ENCODE data around the gene ADAMTS2. TPM values are rescaled to one million over a fixed set of nuclear protein-coding genes. Genes with fewer than 3 reads are reported as not detected.

Gene ADAMTS2
- total RNA-seq, 1 donor from 2014 or later, result 3.6 TPM

GRCh38 chr5:179347581-179347980, 2.3 kb upstream of the ADAMTS2 start:
- no peak for ATAC-seq (ENCODE audit: poor library complexity)
- DNase-seq, result peak; percentile 13

GRCh38 chr5:179346875-179347274, 1.6 kb upstream of the ADAMTS2 start:
- ATAC-seq (ENCODE audit: poor library complexity) (no peak), DNase-seq (peak; percentile 14)
- intact Hi-C loops (cut with DNase I), result no loop called here

More at GRCh38 chr5:179347581-179347980, 2.3 kb upstream of the ADAMTS2 start:
- intact Hi-C loops (cut with DNase I), result no loop called here

DNA sequence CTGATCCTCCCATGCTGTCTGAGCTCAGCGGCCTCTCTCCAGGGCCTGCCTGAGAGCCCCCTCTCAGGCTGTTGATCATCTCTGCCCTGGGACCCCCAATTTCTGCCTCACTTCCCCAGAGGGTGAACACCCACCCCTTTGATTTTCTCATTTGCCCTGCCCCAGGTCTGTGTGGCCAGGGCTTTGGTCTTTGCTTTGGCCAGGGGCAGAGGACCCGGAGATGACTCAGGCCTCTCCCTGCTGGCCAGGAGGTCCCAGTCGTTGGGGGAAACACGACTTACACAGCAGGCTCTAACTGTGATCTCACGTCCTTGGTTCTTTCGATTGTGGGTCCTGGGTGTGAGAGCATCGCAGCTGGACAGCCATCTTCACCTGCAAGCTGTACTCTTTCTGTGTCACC, 1.1 kb upstream of the ADAMTS2 start:
- DNase-seq (peak; percentile 31), ATAC-seq (ENCODE audit: poor library complexity) (no peak)
- intact Hi-C loops (cut with DNase I), result no loop called here

DNA sequence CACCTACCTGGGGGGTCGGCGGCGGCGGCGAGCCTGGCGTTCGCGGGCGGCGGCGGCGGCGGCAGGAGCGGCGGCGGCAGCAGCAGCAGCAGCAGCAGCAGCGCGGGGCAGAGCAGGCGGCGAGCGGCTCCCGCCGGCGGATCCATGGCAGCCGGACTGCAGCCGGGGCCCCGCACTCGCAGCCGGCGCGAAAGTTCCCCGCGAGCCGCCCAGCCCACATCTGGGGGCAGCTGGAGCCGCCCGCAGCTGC, 153 bp downstream of the ADAMTS2 start:
- intact Hi-C loops (cut with DNase I), result no loop called here
- DNase-seq, result no peak
- no peak for ATAC-seq (ENCODE audit: poor library complexity)

DNA sequence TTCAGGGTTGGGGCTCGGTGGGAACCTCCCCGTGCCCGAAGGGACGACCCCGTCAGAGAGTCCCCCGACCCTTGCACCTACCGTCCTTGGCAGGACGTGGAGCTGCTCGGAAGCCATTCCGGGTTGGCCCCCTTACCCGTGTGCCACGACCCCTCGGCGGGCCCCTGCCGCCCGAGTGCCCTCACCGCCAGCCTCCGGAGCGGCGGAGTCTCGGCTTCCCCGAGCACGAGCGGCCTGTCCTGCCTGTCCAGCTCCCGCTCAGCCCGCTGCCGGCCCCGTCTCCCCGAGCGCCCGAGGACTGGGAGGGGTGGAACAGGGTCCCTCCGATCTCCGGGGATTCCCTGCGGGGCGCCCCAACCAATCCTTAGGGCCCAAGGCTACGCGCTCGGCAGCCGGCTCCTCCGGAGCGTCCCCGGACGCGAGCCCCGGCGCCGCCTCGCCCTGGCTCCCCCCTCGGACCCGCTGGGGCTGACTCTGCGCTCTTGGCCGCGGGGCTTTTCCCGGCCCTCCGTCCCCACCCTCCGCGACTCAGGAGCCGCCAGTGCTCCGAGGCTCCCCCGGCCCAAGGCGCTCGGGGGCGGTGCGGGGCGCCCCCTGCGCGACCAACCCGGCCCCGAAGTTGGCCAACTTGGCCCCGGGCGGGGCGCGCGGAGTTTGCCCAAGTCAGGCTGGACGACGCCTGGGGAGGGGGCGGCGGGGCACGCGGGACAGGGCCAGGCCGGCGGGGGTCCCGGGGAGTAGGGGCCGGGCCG, 654 bp downstream of the ADAMTS2 start:
- ATAC-seq (ENCODE audit: poor library complexity) (peak; percentile 38), DNase-seq (peak; percentile 49)
- intact Hi-C loops (cut with DNase I), result no loop called here

DNA sequence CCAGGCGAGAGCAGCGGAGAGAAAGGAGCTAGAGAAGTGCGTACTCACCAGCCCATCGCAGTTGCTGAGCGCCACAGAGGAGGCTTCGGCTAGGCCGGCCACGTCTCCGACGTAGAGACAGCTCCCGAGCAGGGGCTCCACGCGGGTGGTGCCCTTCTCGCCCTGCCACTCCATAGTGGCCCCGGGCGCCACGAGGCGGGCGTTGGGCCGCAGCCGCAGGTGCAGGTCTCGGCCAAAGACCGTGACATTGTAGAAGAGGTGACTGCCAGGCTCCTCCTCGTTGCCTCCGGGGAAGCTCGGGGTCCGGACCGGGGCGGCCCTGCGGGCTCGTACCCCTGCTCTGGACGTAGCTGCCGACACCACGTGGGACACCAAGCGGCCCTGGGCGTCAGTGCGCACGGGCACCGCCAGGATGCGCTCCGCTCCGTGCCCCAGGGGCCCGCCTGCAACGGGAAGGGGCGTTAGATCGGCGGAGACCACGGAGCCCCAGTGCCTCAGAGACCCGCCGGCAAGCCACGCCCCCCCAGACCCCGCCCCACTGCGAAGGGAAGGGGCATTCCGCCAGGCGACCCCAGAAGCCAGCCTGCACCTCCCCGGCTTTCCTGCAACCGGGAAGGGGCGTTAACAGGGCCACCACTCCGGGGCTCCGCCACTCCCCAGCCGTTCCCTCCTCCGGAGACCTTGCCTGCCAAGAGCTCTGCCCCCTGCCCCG, 1.4 kb downstream of the ADAMTS2 start:
- intact Hi-C loops (cut with DNase I), result no loop called here
- DNase-seq (peak; percentile 65), ATAC-seq (ENCODE audit: poor library complexity) (peak; percentile 67)

DNA sequence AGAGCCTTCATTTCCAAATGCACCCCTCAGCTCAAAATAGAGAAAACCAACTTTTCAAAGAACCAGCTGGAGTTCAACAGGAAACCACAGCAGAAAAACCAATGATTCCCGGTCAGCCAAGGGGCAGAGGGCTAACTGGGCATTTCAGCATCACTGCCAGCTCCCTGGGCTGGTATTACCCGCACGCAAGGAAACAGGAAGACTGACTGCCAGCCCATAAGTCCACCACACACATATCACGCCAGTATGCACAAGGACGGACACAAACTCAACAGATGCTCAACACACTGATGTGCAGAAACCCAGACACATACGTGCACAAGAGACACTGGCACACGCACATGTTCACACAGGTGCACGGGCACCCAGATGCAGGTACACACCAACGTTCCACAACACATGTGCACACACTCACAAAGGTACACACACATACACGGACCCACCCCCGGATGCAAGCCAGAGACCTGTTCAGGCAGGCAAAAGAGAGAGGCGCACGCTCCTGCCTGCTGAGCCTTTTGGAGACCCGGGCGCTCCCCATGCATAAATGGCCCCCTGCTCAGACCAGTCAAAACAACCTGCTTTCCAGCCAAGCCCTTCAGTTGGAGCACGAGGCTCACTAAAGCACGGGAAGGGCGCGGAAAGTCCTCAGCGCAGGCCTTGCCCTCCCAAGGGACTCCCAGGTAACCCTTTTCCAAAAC, 2.1 kb downstream of the ADAMTS2 start:
- intact Hi-C loops (cut with DNase I), result no loop called here
- DNase-seq, result no peak
- ATAC-seq (ENCODE audit: poor library complexity), result no peak

DNA sequence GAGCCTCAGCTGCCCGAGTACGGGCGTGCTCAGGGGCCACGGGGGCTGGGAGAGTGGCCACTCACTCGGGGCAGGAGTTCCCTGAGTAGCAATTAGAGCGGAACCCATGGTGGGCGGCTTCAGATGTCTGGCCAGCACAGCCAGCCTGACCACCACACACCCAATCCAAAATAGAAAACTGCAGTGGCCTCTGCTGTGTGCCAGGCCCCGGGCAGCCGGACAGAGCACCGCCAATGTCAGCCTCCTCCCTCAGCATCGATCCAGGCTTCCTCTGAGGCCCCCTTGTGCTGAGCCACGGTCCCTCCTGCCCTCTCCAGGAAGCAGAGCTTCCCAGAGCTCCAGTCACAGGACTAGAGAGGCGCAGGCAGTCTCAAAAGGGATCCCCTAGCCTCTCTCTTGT, 2.7 kb downstream of the ADAMTS2 start:
- intact Hi-C loops (cut with DNase I), result no loop called here
- DNase-seq, result peak; percentile 46
- ATAC-seq (ENCODE audit: poor library complexity), result peak; percentile 19

GRCh38 chr5:179340465-179340864, 4.8 kb downstream of the ADAMTS2 start:
- ATAC-seq (ENCODE audit: poor library complexity) (no peak), DNase-seq (no peak)
- intact Hi-C loops (cut with DNase I), result no loop called here

DNA sequence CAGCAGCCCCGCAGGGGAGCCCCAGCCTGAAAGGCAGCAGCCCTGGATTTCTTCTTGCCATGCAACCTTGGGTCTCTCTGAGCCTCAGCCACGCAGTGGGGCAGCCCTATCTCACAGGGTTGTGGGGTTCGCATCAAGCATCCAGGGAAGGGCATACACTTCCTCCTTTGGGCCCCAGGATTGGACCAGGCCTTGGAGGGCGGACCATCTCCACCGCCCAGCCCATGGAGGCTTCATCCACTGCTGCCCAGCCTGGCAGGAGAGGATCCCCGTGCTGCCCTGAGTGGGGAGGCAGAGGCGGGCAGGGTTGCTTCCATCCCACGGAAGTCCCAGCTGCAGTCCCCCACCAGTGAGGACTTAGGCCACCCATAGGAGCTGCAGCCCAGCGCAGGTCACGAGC, 5.3 kb downstream of the ADAMTS2 start:
- no peak for ATAC-seq (ENCODE audit: poor library complexity)
- DNase-seq, result peak; percentile 38
- intact Hi-C loops (cut with DNase I), result no loop called here

- intact Hi-C loops (cut with DNase I), result no loop called here
- DNase-seq (no peak), ATAC-seq (ENCODE audit: poor library complexity) (no peak)
These were observed 6.2 kb downstream of the ADAMTS2 start for GRCh38 chr5:179339081-179339480.

- no peak for ATAC-seq (ENCODE audit: poor library complexity)
- intact Hi-C loops (cut with DNase I), result no loop called here
- peak; percentile 21 for DNase-seq
These were observed 7.2 kb downstream of the ADAMTS2 start for GRCh38 chr5:179337796-179338676.

DNA sequence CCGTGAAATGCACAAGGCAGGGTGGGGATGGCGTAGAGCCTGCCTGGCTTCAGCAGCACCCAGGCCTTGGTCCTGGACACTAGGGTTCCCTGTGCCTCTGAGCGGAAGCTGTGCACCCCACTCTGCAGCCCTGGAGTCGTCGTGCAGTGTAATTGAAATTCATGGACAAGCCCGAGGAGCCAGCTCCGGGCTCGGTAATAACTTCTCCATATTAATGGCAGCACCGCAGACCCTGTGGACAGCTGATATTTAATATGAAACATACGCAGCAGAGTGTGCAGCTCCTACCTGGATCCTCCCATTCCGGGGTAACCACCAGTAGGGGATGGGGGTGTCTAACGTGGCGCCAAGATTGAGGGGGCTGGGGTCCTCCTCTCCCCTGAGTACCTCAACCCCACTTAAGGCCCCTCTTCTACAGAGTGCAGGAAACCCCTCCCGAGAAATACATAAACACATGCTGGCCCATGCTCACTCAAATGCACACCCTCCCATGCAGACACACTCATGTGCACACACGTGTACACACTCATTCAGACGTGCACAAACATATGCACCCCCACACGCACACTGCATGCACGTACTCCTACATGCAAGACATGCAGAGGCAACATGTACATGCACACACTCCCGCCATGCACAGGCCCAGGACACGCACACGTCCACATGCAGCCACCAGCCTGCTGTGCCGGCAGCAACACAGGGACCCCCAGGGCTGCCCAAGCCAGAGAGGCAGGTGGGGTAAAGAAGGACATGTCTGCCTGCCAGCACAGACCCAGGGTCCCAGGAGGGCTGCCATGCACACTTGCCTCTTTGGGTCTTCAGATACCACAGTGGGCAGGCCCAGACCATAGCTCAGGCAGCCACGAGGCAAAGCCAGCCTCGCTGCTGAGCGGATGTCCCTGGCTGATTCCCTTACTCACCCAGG, 8.1 kb downstream of the ADAMTS2 start:
- ATAC-seq (ENCODE audit: poor library complexity), result no peak
- intact Hi-C loops (cut with DNase I), result no loop called here
- DNase-seq, result peak; percentile 20

DNA sequence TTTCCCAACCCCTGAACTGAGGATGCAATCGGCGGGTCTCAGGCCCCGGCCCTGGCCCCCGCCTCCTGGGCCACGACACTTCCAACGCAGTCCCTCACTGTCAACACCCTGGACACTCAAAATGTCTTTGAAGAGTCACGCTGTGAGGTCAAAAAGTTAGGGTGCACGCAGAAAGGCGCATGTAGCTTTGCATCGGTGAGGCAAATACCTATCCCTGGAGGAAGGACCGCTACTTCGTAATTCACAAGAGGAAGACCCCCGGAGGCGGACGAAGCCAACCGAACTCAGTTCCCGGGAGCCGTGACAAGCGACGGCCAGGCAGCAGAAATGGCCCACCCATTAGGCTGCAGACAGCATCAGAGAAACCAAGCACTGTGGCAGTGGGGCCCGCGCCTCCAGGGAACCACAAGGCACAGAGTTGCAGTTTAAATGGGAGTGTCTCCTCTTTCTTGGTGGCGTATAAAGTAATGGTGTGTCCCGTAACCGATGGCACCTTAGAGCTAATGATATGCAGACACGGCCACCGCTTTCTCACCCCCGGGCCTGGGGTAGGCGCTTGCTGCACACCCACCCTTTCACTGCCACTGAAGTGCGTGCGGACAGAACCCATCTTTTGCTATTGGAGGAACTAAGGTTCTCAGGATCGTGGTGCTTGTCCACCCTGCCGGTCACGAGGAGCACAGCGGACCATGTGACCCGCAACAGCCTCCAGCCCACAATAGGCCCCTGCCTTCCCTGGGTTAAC, 9.0 kb downstream of the ADAMTS2 start:
- DNase-seq, result peak; percentile 34
- intact Hi-C loops (cut with DNase I), result no loop called here
- ATAC-seq (ENCODE audit: poor library complexity), result no peak

GRCh38 chr5:179333796-179334761, 11.2 kb downstream of the ADAMTS2 start:
- ATAC-seq (ENCODE audit: poor library complexity), result no peak
- peak; percentile 17 for DNase-seq
- intact Hi-C loops (cut with DNase I), result no loop called here

GRCh38 chr5:179332741-179333290, 12.4 kb downstream of the ADAMTS2 start:
- ATAC-seq (ENCODE audit: poor library complexity), result no peak
- peak; percentile 33 for DNase-seq
- intact Hi-C loops (cut with DNase I), result no loop called here

Data from Right ventricle myocardium superior (tissue), 1 donor.